SK-N-MC (cell line): ENCODE data around the gene OR5K4.

ENCODE experiments used
- DNase-seq: peaks from one replicate; pipeline ENCODE4 v3.0.0-alpha.2; 2011; ENCODE audit warnings: low read depth, low spot score
- H3K27ac ChIP-seq: fragments of 200-600 bp; sonication (generic); 2 replicates; pipeline ENCODE4 v1.5.1; 2016; ENCODE audit warnings: mixed run types
- H3K36me3 ChIP-seq: fragments of 200-600 bp; sonication (generic); 2 replicates; pipeline ENCODE4 v1.6.1; 2017; ENCODE audit warnings: antibody characterized with exemption, low read length, mixed read lengths; ENCODE audit not compliant: insufficient read depth
- H3K4me3 ChIP-seq: fragments of 200-600 bp; sonication (generic); 2 replicates; pipeline ENCODE4 v1.5.1; 2016
- H3K9ac ChIP-seq: fragments of 200-600 bp; sonication (generic); 2 replicates; pipeline ENCODE4 v1.8.0; 2017; ENCODE audit warnings: mixed run types, mixed read lengths; ENCODE audit not compliant: insufficient read length
- H3K9me3 ChIP-seq: fragments of 200-600 bp; sonication (generic); 2 replicates; pipeline ENCODE4 v1.6.1; 2017; ENCODE audit warnings: low read depth, mild to moderate bottlenecking, antibody characterized with exemption, low read length, moderate library complexity, mixed read lengths
- EZH2 ChIP-seq: fragments of 200-600 bp; sonication (generic); IDR thresholded peaks from one replicate; pipeline ENCODE4 v1.6.1; 2017; ENCODE audit warnings: antibody characterized with exemption
- FOXP2 ChIP-seq: optimal IDR thresholded peaks from 2 replicates; pipeline ENCODE3; 2011; ENCODE audit warnings: mild to moderate bottlenecking, moderate library complexity; ENCODE audit not compliant: insufficient read depth; ENCODE audit errors: extremely low read length, control extremely low read depth
- POLR2AphosphoS5 ChIP-seq: IDR thresholded peaks from 2 replicates; pipeline ENCODE4 v1.6.1; 2012; ENCODE audit warnings: mild to moderate bottlenecking, low read depth, low read length, borderline replicate concordance

Gene OR5K4, protein sequence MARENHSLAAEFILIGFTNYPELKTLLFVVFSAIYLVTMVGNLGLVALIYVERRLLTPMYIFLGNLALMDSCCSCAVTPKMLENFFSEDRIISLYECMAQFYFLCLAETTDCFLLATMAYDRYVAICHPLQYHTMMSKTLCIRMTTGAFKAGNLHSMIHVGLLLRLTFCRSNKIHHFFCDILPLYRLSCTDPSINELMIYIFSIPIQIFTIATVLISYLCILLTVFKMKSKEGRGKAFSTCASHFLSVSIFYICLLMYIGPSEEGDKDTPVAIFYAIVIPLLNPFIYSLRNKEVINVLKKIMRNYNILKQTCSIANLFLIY

DNA sequence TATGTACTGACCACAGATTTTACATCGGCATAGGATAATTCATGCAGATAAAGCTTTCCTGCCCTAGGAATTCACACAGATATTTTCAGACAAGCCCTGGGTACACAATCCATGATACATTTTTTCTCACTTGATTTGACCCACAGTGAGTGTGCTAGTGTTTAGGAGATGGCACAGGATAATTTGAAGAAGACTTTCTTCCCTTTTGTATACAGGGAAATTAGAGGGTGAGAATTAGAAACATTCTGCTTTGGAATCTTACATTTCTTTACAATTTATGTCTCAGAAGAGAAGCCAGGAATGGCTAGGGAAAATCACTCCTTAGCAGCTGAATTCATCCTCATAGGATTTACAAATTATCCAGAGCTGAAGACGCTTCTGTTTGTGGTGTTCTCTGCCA is at the start of gene OR5K4:
Gene OR5K4, plus strand, starts transcription at position 301 of the 400 bp plus-strand sequence. Its CDS starts 0 bp downstream, at position 301.
- no peak for TF ChIP-seq POLR2AphosphoS5
- TF ChIP-seq FOXP2 = no peak
- TF ChIP-seq EZH2 = no peak
- no peak for DNase-seq
- Histone ChIP-seq H3K9ac (no peak within 1 kb of the TSS), H3K4me3 (no peak within 1 kb of the TSS), H3K27ac (no peak within 1 kb of the TSS), H3K36me3 (no peaks in the 10 kb centered on the region), H3K9me3 (no peaks in the 10 kb centered on the region)

DNA sequence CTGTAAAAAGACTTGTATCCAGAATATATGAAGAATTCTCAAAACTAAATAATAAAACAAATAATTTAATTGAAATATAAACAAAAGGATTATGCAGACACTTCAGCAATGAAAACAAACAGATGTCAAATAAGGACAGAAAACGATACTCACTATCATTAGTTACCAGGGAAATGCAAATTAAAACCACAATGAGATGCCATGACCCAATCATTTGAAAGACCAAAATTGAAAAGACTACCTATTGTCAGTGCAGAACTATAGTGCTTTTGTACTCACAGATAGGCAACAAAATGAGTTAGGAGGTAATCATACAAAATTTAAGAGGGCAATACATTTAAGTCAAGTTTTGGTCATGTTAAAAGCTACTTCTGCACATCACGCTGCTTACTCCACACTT is 31.6 kb upstream of the OR5K4 start:
- no peak overlapping the region for H3K9ac ChIP-seq
- DNase-seq = no peak
- H3K36me3 ChIP-seq = no peaks in the 10 kb centered on the region
- no peak overlapping the region for H3K27ac ChIP-seq
- H3K4me3 ChIP-seq = no peak overlapping the region
- no peak for TF ChIP-seq FOXP2
- TF ChIP-seq POLR2AphosphoS5 = no peak
- TF ChIP-seq EZH2 = no peak
- H3K9me3 ChIP-seq = no peaks in the 10 kb centered on the region

DNA sequence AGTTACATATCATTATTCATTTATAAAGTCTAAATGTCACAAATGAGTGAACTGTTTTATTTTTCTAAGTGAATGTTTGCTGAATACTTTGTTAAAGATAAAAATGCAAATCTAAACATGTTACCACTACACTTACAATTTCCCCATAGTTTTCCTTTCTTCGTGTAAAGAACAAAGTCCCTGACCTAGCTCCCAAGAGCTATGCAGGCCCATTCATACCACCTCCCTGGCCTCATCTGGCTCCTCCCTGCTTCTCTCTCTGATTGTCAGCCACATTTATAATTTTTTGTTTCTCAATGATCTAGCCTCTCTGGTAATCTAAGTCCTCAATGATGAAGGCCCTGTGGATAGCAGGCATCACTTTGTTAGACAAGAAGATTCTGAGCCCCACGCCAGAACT is 31.0 kb upstream of the OR5K4 start:
- DNase-seq = no peak
- Histone ChIP-seq H3K36me3 (no peaks in the 10 kb centered on the region), H3K4me3 (no peak overlapping the region), H3K9ac (no peak overlapping the region), H3K27ac (no peak overlapping the region), H3K9me3 (no peaks in the 10 kb centered on the region)
- TF ChIP-seq EZH2 = no peak
- TF ChIP-seq POLR2AphosphoS5 = no peak
- no peak for TF ChIP-seq FOXP2

DNA sequence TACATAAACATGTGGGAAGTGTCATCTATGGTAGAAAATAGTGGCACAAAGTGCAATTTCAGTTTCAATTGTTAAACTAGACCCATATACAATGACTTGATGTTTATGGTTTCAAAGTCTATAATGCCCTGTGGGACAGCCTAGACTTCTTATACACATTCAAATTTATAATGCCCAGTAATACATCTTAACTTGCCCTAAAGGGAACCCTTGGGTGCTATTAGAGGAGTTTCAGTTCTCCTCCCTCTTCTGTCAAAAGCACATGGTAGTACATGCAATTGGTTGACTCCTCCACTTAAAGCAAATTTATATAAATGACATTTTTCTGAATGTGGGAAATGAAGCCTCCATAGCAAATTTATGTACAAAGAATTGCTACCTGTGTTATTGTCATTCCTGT is 30.2 kb upstream of the OR5K4 start:
- Histone ChIP-seq H3K4me3 (no peak overlapping the region), H3K9me3 (no peaks in the 10 kb centered on the region), H3K9ac (no peak overlapping the region), H3K27ac (no peak overlapping the region), H3K36me3 (no peaks in the 10 kb centered on the region)
- no peak for DNase-seq
- TF ChIP-seq POLR2AphosphoS5 (no peak), FOXP2 (no peak), EZH2 (no peak)

DNA sequence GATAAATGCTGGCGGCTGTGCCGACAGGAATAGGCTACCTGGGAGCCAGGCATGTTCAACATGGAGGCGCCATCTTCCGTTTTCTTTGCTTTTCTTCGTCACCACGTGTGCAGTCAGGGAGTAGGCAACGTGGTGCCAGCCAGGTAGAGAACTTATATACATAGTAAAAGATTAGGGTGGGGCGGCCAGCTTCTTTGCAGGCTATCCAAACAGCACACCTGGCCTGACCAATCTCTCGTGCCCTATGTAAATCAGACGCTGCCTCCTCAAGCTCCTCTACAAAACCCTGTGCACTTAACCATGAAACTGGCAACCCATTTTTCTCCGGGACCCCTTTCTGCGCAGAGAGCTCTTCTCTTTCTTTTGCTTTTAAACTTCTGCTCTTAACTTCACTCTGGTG is 28.6 kb upstream of the OR5K4 start:
- Histone ChIP-seq H3K4me3 (no peak overlapping the region), H3K36me3 (no peaks in the 10 kb centered on the region), H3K9ac (no peak overlapping the region), H3K27ac (no peak overlapping the region), H3K9me3 (no peaks in the 10 kb centered on the region)
- TF ChIP-seq FOXP2 (no peak), POLR2AphosphoS5 (no peak), EZH2 (no peak)
- no peak for DNase-seq

DNA sequence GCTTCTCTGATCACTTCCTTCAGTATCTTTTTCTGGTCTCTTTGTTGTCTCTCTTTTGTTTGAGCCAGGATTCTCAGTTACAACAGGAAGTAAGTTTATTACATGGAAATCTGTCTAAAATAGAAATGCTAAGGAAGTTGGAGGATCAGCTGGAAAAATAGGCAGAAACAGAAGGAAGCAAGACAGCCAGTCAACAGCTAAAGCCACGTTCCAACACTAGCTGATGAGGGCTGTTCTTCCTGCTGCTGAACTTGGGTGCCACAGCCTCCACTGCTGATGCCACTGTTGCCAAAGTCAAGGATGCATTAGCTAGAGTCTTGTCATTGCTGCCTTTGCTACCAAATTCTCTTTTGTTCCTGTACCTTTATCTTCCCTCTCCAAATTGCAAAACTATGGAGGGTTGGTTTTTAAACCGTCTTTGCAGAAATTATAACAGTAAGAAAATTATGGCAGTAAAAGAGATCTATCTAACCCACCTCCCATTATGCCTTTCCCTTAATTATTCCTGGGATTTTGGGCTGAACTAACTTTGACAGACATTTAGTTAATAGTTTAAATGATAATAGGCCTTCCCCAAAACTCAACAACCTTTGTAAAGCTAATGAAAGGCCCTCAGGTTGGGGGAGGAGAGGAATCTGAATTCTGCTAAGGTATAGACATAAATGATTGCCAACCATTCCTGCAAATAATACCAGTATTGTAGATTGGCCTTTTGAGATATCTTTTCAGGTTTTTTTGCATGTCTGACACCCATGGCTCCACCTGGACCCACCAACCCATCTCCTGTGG is 27.4 kb upstream of the OR5K4 start:
- H3K9ac ChIP-seq = no peak overlapping the region
- H3K36me3 ChIP-seq = no peaks in the 10 kb centered on the region
- H3K9me3 ChIP-seq = no peaks in the 10 kb centered on the region
- H3K27ac ChIP-seq = no peak overlapping the region
- H3K4me3 ChIP-seq = no peak overlapping the region
- TF ChIP-seq FOXP2 = no peak
- TF ChIP-seq POLR2AphosphoS5 = no peak
- TF ChIP-seq EZH2 = no peak
- no peak for DNase-seq

DNA sequence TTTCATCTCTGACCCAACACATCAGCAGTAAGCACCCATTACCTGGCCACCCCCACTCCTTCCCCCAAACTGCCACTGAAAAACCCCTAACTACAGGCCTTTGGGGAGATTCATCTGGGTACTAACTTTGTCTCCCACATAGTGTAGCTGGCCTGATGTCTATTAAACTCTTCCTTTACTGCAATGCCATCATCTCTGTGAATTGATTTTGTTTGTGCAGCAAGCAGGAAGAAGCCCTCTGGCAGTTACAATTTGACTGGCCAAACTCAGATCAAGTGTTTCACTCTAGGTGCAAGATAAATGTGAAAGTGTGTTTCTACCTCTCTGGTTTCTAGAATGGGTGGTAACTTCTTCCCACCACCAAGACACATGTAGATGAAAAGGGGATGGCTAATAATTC is 26.7 kb upstream of the OR5K4 start:
- Histone ChIP-seq H3K36me3 (no peaks in the 10 kb centered on the region), H3K9ac (no peak overlapping the region), H3K27ac (no peak overlapping the region), H3K9me3 (no peaks in the 10 kb centered on the region), H3K4me3 (no peak overlapping the region)
- TF ChIP-seq POLR2AphosphoS5 (no peak), FOXP2 (no peak), EZH2 (no peak)
- no peak for DNase-seq

DNA sequence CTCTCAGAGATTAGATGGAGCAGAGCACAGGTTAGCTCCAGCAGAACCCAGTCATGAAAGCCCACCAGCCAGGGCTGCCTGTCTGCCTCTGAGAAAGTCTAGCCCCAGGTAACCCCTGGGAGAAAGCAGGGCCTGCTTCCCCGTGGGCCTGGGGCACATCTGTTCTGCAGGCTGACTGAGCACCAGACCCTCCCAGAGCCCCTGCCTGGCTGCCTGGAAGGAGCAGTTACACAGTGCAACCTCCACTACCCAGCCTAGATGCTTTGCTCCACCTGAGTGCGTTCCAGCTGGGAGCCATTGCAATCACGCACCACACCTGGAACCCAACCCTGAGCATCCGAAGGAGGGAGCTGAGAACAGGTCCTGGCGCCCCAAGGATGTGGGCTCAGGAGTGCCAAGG is 24.7 kb upstream of the OR5K4 start:
- no peak for TF ChIP-seq POLR2AphosphoS5
- H3K36me3 ChIP-seq = no peaks in the 10 kb centered on the region
- H3K9ac ChIP-seq = no peak overlapping the region
- no peaks in the 10 kb centered on the region for H3K9me3 ChIP-seq
- H3K4me3 ChIP-seq = no peak overlapping the region
- H3K27ac ChIP-seq = no peak overlapping the region
- no peak for DNase-seq

DNA sequence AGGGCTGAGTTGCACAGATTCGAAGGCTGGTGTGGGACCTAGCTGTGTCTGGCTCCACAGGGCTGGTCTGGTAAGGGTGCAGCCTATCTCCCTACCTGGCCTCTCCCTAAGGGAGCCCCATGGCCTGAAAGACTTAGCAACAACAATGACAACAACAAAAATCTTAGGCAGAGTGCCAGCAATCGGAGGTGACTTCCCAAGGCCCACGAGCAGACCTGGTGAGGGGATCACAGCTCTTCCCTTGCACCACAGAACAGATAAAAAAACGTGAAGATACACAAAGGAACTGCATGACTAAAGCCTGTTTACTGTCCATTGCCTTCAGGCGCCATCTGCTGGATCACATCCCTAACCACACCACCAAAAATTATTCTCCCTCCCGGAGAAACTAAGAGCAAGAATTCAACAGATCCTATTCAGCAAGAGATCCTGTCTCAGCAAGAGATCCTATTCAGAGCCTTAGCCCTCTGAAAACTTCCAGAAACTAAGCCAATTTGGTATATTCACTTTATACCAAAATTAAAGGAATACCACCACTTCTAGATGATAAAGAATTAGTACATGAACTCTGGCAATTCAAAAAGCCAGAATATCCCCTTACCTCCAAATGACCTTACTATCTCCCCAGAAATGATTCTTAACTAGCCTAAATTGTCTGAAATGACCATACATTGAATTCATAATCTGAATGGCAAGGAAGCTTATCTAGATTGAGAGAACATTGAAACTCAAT is 24.1 kb upstream of the OR5K4 start:
- Histone ChIP-seq H3K9ac (no peak overlapping the region), H3K4me3 (no peak overlapping the region), H3K36me3 (no peaks in the 10 kb centered on the region), H3K27ac (no peak overlapping the region), H3K9me3 (no peaks in the 10 kb centered on the region)
- TF ChIP-seq EZH2 (no peak), FOXP2 (no peak), POLR2AphosphoS5 (no peak)
- peak; percentile 8 for DNase-seq
